ENCODE data around the gene PRM3. TPM values are rescaled to one million over a fixed set of nuclear protein-coding genes. Genes with fewer than 3 reads are reported as not detected.

The PRM3 gene
- polyA plus RNA-seq, 1 donor from 2014 or later = not detected

DNA sequence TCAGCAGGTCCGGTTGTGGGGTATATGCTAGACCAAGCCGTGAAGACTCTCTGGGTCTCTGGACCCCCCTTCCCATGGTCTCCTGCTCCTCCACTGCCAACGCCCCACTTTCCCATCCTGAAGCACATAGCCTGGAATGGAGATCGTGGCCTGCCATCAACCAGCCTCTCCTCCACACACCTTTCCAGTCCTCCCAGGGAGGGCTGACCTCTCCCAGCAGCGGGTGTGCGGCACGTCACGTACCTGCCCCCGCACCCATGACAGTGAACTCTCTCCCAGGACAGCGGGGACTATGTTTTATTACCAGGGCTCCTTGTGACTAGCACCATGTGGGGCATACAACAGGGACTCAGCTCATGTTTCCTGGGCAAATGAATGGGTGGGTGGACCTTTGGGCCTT is 1.8 kb downstream of the PRM3 start:
- Histone ChIP-seq H3K9ac (ENCODE audit: low read length) (no peak overlapping the region), H3F3A (ENCODE audit: insufficient read depth, low read length, poor library complexity, severe bottlenecking) (no peaks in the 10 kb centered on the region), H3K9me2 (ENCODE audit: insufficient read depth, low read length) (no peaks in the 10 kb centered on the region), H3K79me2 (replicated peaks; ENCODE audit: insufficient read depth, low read length) (no peaks in the 10 kb centered on the region), H3K36me3 (ENCODE audit: insufficient read depth, low read length) (no peaks in the 10 kb centered on the region), H3K4me2 (ENCODE audit: low read length) (no peak overlapping the region), H3K4me3 (ENCODE audit: low read length) (no peak overlapping the region), H3K27ac (ENCODE audit: low read length) (no peak overlapping the region), H4K20me1 (ENCODE audit: insufficient read depth) (no peaks in the 10 kb centered on the region), H3K9me3 (ENCODE audit: low read length) (no peaks in the 10 kb centered on the region), H3K27me3 (ENCODE audit: insufficient read depth, low read depth, low read length) (no peaks in the 10 kb centered on the region), H2AFZ (ENCODE audit: low read depth, low read length) (no peak overlapping the region)
- TF ChIP-seq SMC3 (conservative IDR thresholded peaks at IDR 0.05; ENCODE audit: poor library complexity) (no peak), EZH2 (IDR thresholded peaks at IDR 0.05; ENCODE audit: borderline replicate concordance, insufficient read depth, low read length, poor library complexity, severe bottlenecking) (no peak), MXI1 (conservative IDR thresholded peaks at IDR 0.05; ENCODE audit: poor library complexity, severe bottlenecking) (no peak), EP300 (conservative IDR thresholded peaks at IDR 0.05; ENCODE audit: poor library complexity, severe bottlenecking) (no peak), POLR2AphosphoS5 (IDR thresholded peaks at IDR 0.05) (no peak), RAD21 (conservative IDR thresholded peaks at IDR 0.05) (no peak), TAF1 (IDR thresholded peaks at IDR 0.05; ENCODE audit: low read depth) (no peak)
- TF ChIP-seq, protein P1, sequence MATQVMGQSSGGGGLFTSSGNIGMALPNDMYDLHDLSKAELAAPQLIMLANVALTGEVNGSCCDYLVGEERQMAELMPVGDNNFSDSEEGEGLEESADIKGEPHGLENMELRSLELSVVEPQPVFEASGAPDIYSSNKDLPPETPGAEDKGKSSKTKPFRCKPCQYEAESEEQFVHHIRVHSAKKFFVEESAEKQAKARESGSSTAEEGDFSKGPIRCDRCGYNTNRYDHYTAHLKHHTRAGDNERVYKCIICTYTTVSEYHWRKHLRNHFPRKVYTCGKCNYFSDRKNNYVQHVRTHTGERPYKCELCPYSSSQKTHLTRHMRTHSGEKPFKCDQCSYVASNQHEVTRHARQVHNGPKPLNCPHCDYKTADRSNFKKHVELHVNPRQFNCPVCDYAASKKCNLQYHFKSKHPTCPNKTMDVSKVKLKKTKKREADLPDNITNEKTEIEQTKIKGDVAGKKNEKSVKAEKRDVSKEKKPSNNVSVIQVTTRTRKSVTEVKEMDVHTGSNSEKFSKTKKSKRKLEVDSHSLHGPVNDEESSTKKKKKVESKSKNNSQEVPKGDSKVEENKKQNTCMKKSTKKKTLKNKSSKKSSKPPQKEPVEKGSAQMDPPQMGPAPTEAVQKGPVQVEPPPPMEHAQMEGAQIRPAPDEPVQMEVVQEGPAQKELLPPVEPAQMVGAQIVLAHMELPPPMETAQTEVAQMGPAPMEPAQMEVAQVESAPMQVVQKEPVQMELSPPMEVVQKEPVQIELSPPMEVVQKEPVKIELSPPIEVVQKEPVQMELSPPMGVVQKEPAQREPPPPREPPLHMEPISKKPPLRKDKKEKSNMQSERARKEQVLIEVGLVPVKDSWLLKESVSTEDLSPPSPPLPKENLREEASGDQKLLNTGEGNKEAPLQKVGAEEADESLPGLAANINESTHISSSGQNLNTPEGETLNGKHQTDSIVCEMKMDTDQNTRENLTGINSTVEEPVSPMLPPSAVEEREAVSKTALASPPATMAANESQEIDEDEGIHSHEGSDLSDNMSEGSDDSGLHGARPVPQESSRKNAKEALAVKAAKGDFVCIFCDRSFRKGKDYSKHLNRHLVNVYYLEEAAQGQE (IDR thresholded peaks at IDR 0.05; ENCODE audit: borderline replicate concordance) = no peak
- TF ChIP-seq, protein P2, sequence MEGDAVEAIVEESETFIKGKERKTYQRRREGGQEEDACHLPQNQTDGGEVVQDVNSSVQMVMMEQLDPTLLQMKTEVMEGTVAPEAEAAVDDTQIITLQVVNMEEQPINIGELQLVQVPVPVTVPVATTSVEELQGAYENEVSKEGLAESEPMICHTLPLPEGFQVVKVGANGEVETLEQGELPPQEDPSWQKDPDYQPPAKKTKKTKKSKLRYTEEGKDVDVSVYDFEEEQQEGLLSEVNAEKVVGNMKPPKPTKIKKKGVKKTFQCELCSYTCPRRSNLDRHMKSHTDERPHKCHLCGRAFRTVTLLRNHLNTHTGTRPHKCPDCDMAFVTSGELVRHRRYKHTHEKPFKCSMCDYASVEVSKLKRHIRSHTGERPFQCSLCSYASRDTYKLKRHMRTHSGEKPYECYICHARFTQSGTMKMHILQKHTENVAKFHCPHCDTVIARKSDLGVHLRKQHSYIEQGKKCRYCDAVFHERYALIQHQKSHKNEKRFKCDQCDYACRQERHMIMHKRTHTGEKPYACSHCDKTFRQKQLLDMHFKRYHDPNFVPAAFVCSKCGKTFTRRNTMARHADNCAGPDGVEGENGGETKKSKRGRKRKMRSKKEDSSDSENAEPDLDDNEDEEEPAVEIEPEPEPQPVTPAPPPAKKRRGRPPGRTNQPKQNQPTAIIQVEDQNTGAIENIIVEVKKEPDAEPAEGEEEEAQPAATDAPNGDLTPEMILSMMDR (IDR thresholded peaks at IDR 0.05; ENCODE audit: poor library complexity, severe bottlenecking) = no peak

DNA sequence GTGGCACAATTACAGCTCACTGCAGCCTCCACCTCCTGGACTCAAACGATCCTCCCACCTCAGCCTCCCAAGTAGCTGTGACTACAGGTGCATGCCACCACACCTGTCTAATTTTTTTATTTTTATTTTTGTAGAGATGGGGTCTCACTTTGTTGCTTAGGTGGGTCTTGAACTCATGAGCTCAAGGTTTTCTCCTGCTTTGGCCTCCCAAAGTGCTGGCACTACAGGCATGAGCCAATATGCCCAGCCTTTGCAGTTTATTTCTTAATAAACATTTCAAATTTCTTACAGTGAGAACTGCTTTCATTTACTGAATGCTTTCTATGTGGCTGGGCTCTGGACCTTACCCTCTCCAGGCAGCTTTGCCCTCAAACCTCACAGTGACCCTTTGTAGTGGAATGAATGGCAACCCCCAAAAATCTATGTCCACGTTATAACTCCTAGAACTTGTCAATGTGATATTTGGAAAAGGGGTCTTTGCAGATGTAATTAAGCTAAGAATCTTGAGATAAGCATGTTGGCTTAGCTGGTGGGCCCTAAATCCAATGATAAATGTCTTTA is 2.7 kb downstream of the PRM3 start:
- H3K36me3 ChIP-seq (ENCODE audit: insufficient read depth, low read length) = no peaks in the 10 kb centered on the region
- no peaks in the 10 kb centered on the region for H3K27me3 ChIP-seq (ENCODE audit: insufficient read depth, low read depth, low read length)
- H3K27ac ChIP-seq (ENCODE audit: low read length) = no peak overlapping the region
- no peak overlapping the region for H3K9ac ChIP-seq (ENCODE audit: low read length)
- H3K4me2 ChIP-seq (ENCODE audit: low read length) = no peak overlapping the region
- no peaks in the 10 kb centered on the region for H3K9me2 ChIP-seq (ENCODE audit: insufficient read depth, low read length)
- TF ChIP-seq, protein P2 (IDR thresholded peaks at IDR 0.05; ENCODE audit: poor library complexity, severe bottlenecking) = no peak
- TF ChIP-seq RAD21 (conservative IDR thresholded peaks at IDR 0.05) (no peak), TAF1 (IDR thresholded peaks at IDR 0.05; ENCODE audit: low read depth) (no peak), EP300 (conservative IDR thresholded peaks at IDR 0.05; ENCODE audit: poor library complexity, severe bottlenecking) (no peak), EZH2 (IDR thresholded peaks at IDR 0.05; ENCODE audit: borderline replicate concordance, insufficient read depth, low read length, poor library complexity, severe bottlenecking) (no peak), MXI1 (conservative IDR thresholded peaks at IDR 0.05; ENCODE audit: poor library complexity, severe bottlenecking) (no peak), POLR2AphosphoS5 (IDR thresholded peaks at IDR 0.05) (no peak), SMC3 (conservative IDR thresholded peaks at IDR 0.05; ENCODE audit: poor library complexity) (no peak)
- TF ChIP-seq, protein P1 (IDR thresholded peaks at IDR 0.05; ENCODE audit: borderline replicate concordance) = no peak
- H2AFZ ChIP-seq (ENCODE audit: low read depth, low read length) = no peak overlapping the region
- H3K4me3 ChIP-seq (ENCODE audit: low read length) = no peak overlapping the region
- no peaks in the 10 kb centered on the region for H3F3A ChIP-seq (ENCODE audit: insufficient read depth, low read length, poor library complexity, severe bottlenecking)
- no peaks in the 10 kb centered on the region for H3K79me2 ChIP-seq (replicated peaks; ENCODE audit: insufficient read depth, low read length)
- H3K9me3 ChIP-seq (ENCODE audit: low read length) = no peaks in the 10 kb centered on the region
- no peaks in the 10 kb centered on the region for H4K20me1 ChIP-seq (ENCODE audit: insufficient read depth)
